A673 (cell line): ENCODE measurements around the gene SPAG9.

Experiments
- EZH2 ChIP-seq: fragments of 200-600 bp; sonication (generic); IDR thresholded peaks from 2 replicates; pipeline ENCODE4 v1.6.1; 2017; ENCODE audit warnings: borderline replicate concordance, low read depth, mild to moderate bottlenecking, mixed read lengths, antibody characterized with exemption, low read length; ENCODE audit not compliant: poor library complexity, severe bottlenecking
- TF ChIP-seq, protein P1 (sequence below): fragments of 300-800, 200-600 bp; sonication (generic); conservative IDR thresholded peaks from 2 replicates; pipeline ENCODE4 v1.5.1; 2017; ENCODE audit warnings: low read depth, mild to moderate bottlenecking, antibody characterized with exemption, low read length, moderate library complexity, mixed read lengths

- TF ChIP-seq, protein P1, sequence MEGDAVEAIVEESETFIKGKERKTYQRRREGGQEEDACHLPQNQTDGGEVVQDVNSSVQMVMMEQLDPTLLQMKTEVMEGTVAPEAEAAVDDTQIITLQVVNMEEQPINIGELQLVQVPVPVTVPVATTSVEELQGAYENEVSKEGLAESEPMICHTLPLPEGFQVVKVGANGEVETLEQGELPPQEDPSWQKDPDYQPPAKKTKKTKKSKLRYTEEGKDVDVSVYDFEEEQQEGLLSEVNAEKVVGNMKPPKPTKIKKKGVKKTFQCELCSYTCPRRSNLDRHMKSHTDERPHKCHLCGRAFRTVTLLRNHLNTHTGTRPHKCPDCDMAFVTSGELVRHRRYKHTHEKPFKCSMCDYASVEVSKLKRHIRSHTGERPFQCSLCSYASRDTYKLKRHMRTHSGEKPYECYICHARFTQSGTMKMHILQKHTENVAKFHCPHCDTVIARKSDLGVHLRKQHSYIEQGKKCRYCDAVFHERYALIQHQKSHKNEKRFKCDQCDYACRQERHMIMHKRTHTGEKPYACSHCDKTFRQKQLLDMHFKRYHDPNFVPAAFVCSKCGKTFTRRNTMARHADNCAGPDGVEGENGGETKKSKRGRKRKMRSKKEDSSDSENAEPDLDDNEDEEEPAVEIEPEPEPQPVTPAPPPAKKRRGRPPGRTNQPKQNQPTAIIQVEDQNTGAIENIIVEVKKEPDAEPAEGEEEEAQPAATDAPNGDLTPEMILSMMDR: no peak
- no peak for TF ChIP-seq EZH2
Observed at GRCh38 chr17:51124640-51125503, 4.2 kb upstream of the SPAG9 start.
